K562 (cell line): ENCODE measurements around the gene AGAP1. TPM values are rescaled to one million over a fixed set of nuclear protein-coding genes. Genes with fewer than 3 reads are reported as not detected.
A peak's percentile ranks its signal among the peaks of the same experiment; 100 is the strongest.

Experiments used
- ATAC-seq: fragments of 200-7000 bp; cut with Tn5 transposase; 3 replicates; pipeline ENCODE4 v1.9.1; 2020; ENCODE audit warnings: moderate library complexity
- BruUV-seq: library from RNA; stranded (reverse); fragments of 400-500 nt; replicated peaks from 2 replicates; lab custom pipeline; 2021; lab: Mats Ljungman, UMichigan
- CTCF ChIA-PET: fragments of 300-600 bp; formaldehyde crosslinking; extraction: SDS; loops from one replicate; lab custom pipeline; 2021; ENCODE audit warnings: low intra/inter-chr PET ratio; lab: Yijun Ruan, JAX
- POLR2A ChIA-PET: fragments of 300-600, 350-650 bp; sonication (Branson Sonifier 250); formaldehyde crosslinking; extraction: SDS; loops from one replicate; lab custom pipeline; 2021; ENCODE audit warnings: antibody characterized with exemption, inconsistent platforms; lab: Yijun Ruan, JAX
- DNase-seq, 4 experiments: peaks; one replicate each; pipeline versions ENCODE4 v3.0.0 to v3.0.0-alpha.2; 2011 to 2018; ENCODE audit warnings: low spot score in 3 of 4, mixed read lengths in 3 of 4; ENCODE audit errors: extremely low read depth in 1 of 4
- FAIRE-seq: peaks from 2 replicates; lab custom pipeline; 2011; peaks lifted over from hg19 to GRCh38; lab: Jason Lieb, UNC
- H2AFZ ChIP-seq: 2 replicates; pipeline ENCODE4 v1.6.0; 2011; ENCODE audit warnings: low read depth, low read length, control low read depth, inconsistent platforms
- H3K27ac ChIP-seq: fragments of 200-600 bp; 3 replicates; pipeline ENCODE4 v1.8.0; 2011; ENCODE audit warnings: low read depth, mild to moderate bottlenecking, control low read depth, inconsistent platforms, low read length, moderate library complexity, mixed read lengths; ENCODE audit errors: extremely low read depth
- H3K27me3 ChIP-seq, 2 experiments: fragments of 300-600 bp in 1 of 2; 2 replicates in 1 of 2; 3 replicates in 1 of 2; pipeline versions ENCODE4 v1.6.0 to v1.8.0; 2011; ENCODE audit warnings: inconsistent platforms in 2 of 2, low read length in 2 of 2, mild to moderate bottlenecking in 1 of 2, mixed read lengths in 1 of 2, moderate library complexity in 1 of 2; ENCODE audit not compliant: control insufficient read depth in 2 of 2, insufficient read depth in 2 of 2
- H3K36me3 ChIP-seq: fragments of 300-600 bp; 3 replicates; pipeline ENCODE4 v1.8.0; 2011; ENCODE audit warnings: mild to moderate bottlenecking, low read length, inconsistent platforms; ENCODE audit not compliant: control insufficient read depth, insufficient read depth
- H3K4me1 ChIP-seq, 2 experiments: fragments of 200-600 bp in 1 of 2; replicated peaks in 1 of 2; 2 replicates in 1 of 2; 3 replicates in 1 of 2; pipeline versions ENCODE4 v1.5.1 to v1.8.0; 2011; ENCODE audit warnings: inconsistent platforms in 2 of 2, low read length in 2 of 2, mild to moderate bottlenecking in 1 of 2, mixed read lengths in 1 of 2, moderate library complexity in 1 of 2; ENCODE audit not compliant: control insufficient read depth in 2 of 2, insufficient read depth in 2 of 2
- H3K4me2 ChIP-seq: 2 replicates; pipeline ENCODE4 v1.6.1; 2011; ENCODE audit warnings: low read length, control low read depth, inconsistent platforms, mixed read lengths; ENCODE audit not compliant: insufficient read depth
- H3K4me3 ChIP-seq: fragments of 200-600 bp; sonication (generic), shearing (Covaris generic); 2 replicates; pipeline ENCODE4 v1.5.1; 2016; ENCODE audit warnings: control low read depth, inconsistent platforms
- H3K79me2 ChIP-seq: fragments of 200-600 bp; 3 replicates; pipeline ENCODE4 v1.8.0; 2011; ENCODE audit warnings: low read length, inconsistent platforms; ENCODE audit not compliant: control insufficient read depth, insufficient read depth
- H3K9ac ChIP-seq, 2 experiments: 2 replicates each; pipeline versions ENCODE4 v1.6.0 to v1.6.1; 2011; ENCODE audit warnings: low read depth in 2 of 2, low read length in 2 of 2, control low read depth in 1 of 2, inconsistent platforms in 1 of 2, mild to moderate bottlenecking in 1 of 2, mixed read lengths in 1 of 2; ENCODE audit not compliant: insufficient read depth in 1 of 2
- H3K9me1 ChIP-seq: one replicate; pipeline ENCODE4 v1.6.0; 2011; ENCODE audit warnings: inconsistent platforms, mild to moderate bottlenecking, low read length, moderate library complexity; ENCODE audit not compliant: control insufficient read depth, insufficient read depth
- H3K9me3 ChIP-seq: replicated peaks from 2 replicates; pipeline ENCODE4 v1.5.1; 2011; ENCODE audit warnings: low read depth, low read length, inconsistent platforms; ENCODE audit not compliant: control insufficient read depth, insufficient read depth
- H4K20me1 ChIP-seq: replicated peaks from 2 replicates; pipeline ENCODE4 v1.6.1; 2011; ENCODE audit warnings: low read length, inconsistent platforms, mixed read lengths; ENCODE audit not compliant: control insufficient read depth, insufficient read depth
- COPS2 ChIP-seq: fragments of 450-650 bp; conservative IDR thresholded peaks from 2 replicates; pipeline ENCODE4 v1.6.1; 2016; ENCODE audit warnings: mild to moderate bottlenecking, moderate library complexity
- CTCF ChIP-seq, 3 experiments: IDR thresholded peaks in 2 of 3; conservative IDR thresholded peaks in 1 of 3; 2 replicates each; pipeline ENCODE4 v1.5.1; 2011 to 2012; ENCODE audit warnings: low read length in 3 of 3, mild to moderate bottlenecking in 3 of 3, control low read depth in 2 of 3, improper control_type of control experiment in 1 of 3, inconsistent platforms in 1 of 3, low read depth in 1 of 3, mixed read lengths in 1 of 3, moderate library complexity in 1 of 3; ENCODE audit not compliant: insufficient read depth in 2 of 3
- ETS1 ChIP-seq: conservative IDR thresholded peaks from 2 replicates; pipeline ENCODE4 v1.6.1; 2011; ENCODE audit warnings: low read depth, mild to moderate bottlenecking, low read length; ENCODE audit not compliant: control insufficient read depth
- GABPA ChIP-seq: fragments of 200-800 bp; sonication (Bioruptor generic); conservative IDR thresholded peaks from 2 replicates; pipeline ENCODE4 v1.6.1; 2016; ENCODE audit warnings: low read depth, missing genetic modification characterization, missing compliant biosample characterization
- GTF2E2 ChIP-seq: fragments of 200-800 bp; sonication (Bioruptor generic); IDR thresholded peaks from 2 replicates; pipeline ENCODE4 v1.6.1; 2016; ENCODE audit warnings: missing genetic modification characterization, missing compliant biosample characterization
- HNRNPH1 ChIP-seq: fragments of 200-400 bp; formaldehyde crosslinking; optimal IDR thresholded peaks from 2 replicates; pipeline ENCODE3; 2017; ENCODE audit warnings: low read depth, mild to moderate bottlenecking, low read length, moderate library complexity
- HSF4 ChIP-seq: fragments of 250-450 bp; sonication (Bioruptor Pico); IDR thresholded peaks from 2 replicates; pipeline ENCODE4 v2.1.2; 2022; ENCODE audit warnings: mild to moderate bottlenecking, moderate library complexity, borderline replicate concordance
- KDM4B ChIP-seq, 2 experiments: fragments of 450-650 bp in 1 of 2; sonication (generic) in 1 of 2; IDR thresholded peaks; 2 replicates each; pipeline ENCODE4 v1.6.1; 2016 to 2017; ENCODE audit warnings: borderline replicate concordance in 2 of 2, antibody characterized with exemption in 1 of 2, low read depth in 1 of 2, mild to moderate bottlenecking in 1 of 2
- PHTF2 ChIP-seq: fragments of 250-450 bp; sonication (Bioruptor Pico); IDR thresholded peaks from 2 replicates; pipeline ENCODE4 v1.5.0; 2021; ENCODE audit warnings: mild to moderate bottlenecking
- SETDB1 ChIP-seq: IDR thresholded peaks from one replicate; pipeline ENCODE4 v1.6.1; 2012; ENCODE audit warnings: low read length, control low read depth, inconsistent platforms
- SMARCE1 ChIP-seq: fragments of 450-650 bp; IDR thresholded peaks from 2 replicates; pipeline ENCODE4 v1.7.1; 2016; ENCODE audit warnings: mild to moderate bottlenecking
- XRCC4 ChIP-seq: IDR thresholded peaks from one replicate; pipeline ENCODE4 v1.6.1; 2011; ENCODE audit not compliant: insufficient read depth, insufficient read length; ENCODE audit errors: extremely low read depth
- ZBTB33 ChIP-seq: sonication (generic); formaldehyde crosslinking; IDR thresholded peaks from 2 replicates; pipeline ENCODE4 v1.8.1; 2023; ENCODE audit warnings: mild to moderate bottlenecking, missing genetic modification reagents
- ZBTB7A ChIP-seq: IDR thresholded peaks from 2 replicates; pipeline ENCODE4 v1.6.1; 2011; ENCODE audit warnings: low read depth, mild to moderate bottlenecking, low read length, moderate library complexity, borderline replicate concordance; ENCODE audit not compliant: control insufficient read depth
- ZFX ChIP-seq: sonication (generic); formaldehyde crosslinking; IDR thresholded peaks from 2 replicates; pipeline ENCODE4 v1.8.0; 2022; ENCODE audit warnings: mild to moderate bottlenecking, missing genetic modification reagents, moderate library complexity
- WGBS: fragments of 100-300 bp; shearing (Covaris generic); methylation state at CpG from one replicate; pipeline ENCODE4 v1.1.6; 2016; ENCODE audit warnings: low coverage, mixed read lengths; ENCODE audit not compliant: insufficient coverage; ENCODE audit errors: missing lambda C conversion rate; 5-methylcytosine and 5-hydroxymethylcytosine counted together
- in situ Hi-C: fragments of 300-500 bp; cut with MboI; formaldehyde crosslinking; loops from 4 replicates; pipeline ENCODE4 v1.15.0; 2018; ENCODE audit warnings: inconsistent platforms, mixed read lengths
- intact Hi-C: fragments of 100-400 bp; cut with micrococcal nuclease; formaldehyde crosslinking; loops from 2 replicates; pipeline ENCODE4 v1.14.2; 2022
- polyA plus RNA-seq, 8 experiments: library from polyadenylated mRNA; depleted of rRNA in 4 of 8; stranded (reverse) in 5 of 8; unstranded in 3 of 8; fragments of >200 nt; fragmentation: Nextera tagmentation in 2 of 8; fragmentation: Illumina TruSeq in 1 of 8; extraction: Ambion mirVana in 2 of 8; extraction: Trizol in 1 of 8; gene quantifications; 2 replicates each; pipeline versions ENCODE4 v1.2.1 to v1.2.3, GENCODE V29; 2011 to 2014; ENCODE audit warnings: inconsistent platforms in 1 of 8, missing spikeins in 1 of 8
- total RNA-seq, 7 experiments: library from RNA; depleted of rRNA in 6 of 7; stranded (reverse); fragments of >200 nt in 6 of 7; fragmentation: Illumina TruSeq in 2 of 7; extraction: Trizol in 2 of 7; gene quantifications; 2 replicates each; pipeline versions ENCODE4 v1.2.1 to v1.2.3, GENCODE V29; 2011 to 2021; ENCODE audit warnings: low replicate concordance in 1 of 7

The AGAP1 gene
- total and polyA plus RNA-seq, 9 of the 15 experiments (the other 6 are each of a cell fraction or from before 2014, with no cell fraction given), result 1.3 to 24.0 (median 10.6) TPM

GRCh38 chr2:235637896-235638295, 144.1 kb downstream of the AGAP1 start (continued):
- no peak for TF ChIP-seq HSF4 (CRISPR knock-in tag)
- TF ChIP-seq GTF2E2 (tag), result no peak
- no peak for TF ChIP-seq GABPA (tag)
- TF ChIP-seq SETDB1, result no peak

GRCh38 chr2:235638541-235639427, 144.9 kb downstream of the AGAP1 start:
- Histone ChIP-seq H3K79me2 (peaks cover 39% of the 10 kb centered on the region), H3K9ac (peak overlapping the region in 1 of 2 experiments; percentile 4; a peak in 1 of 4 replicates), H3K4me3 (no peak overlapping the region), H3K27me3 (no peaks in the 10 kb centered on the region), H2AFZ (no peak overlapping the region), H4K20me1 (peaks cover 77% of the 10 kb centered on the region), H3K9me1 (peaks cover 3% of the 10 kb centered on the region), H3K27ac (no peak overlapping the region), H3K4me1 (peaks cover 12 to 29% of the 10 kb centered on the region in 2 experiments; a peak in 4 of 5 replicates), H3K4me2 (no peak overlapping the region), H3K36me3 (no peaks in the 10 kb centered on the region), H3K9me3 (no peaks in the 10 kb centered on the region)
- intact Hi-C loops, result no loop called here
- no TSS peak for BruUV-seq
- in situ Hi-C loops, result no loop called here
- FAIRE-seq, result no peak
- no peak for DNase-seq
- ChIA-PET POLR2A (no interaction called here), CTCF (no interaction called here)
- peak; percentile 55 for ATAC-seq
- 64% methylated on average over 5 of the region's 12 CpGs for WGBS
- TF ChIP-seq HNRNPH1 (no peak), ZBTB7A (no peak), SMARCE1 (no peak), ZFX (CRISPR knock-in tag) (0 out of 2 replicates have a peak, but pooled peaks have one; percentile 13), CTCF (IDR thresholded peaks at IDR 0.05 in 2 of 3, conservative IDR thresholded peaks at IDR 0.05 in 1 of 3; ENCODE audit: insufficient read depth in 2 of 3, low read depth in 1 of 3, low read length in 3 of 3) (peak; percentile 14 to 45 (median 29); a peak in 5 of 6 replicates), ETS1 (no peak), KDM4B (IDR thresholded peaks at IDR 0.05; ENCODE audit: borderline replicate concordance in 2 of 2, low read depth in 1 of 2) (no peak), PHTF2 (CRISPR knock-in tag) (no peak), ZBTB33 (no peak), COPS2 (no peak), XRCC4 (no peak)
